ENCODE data around the gene DPT. TPM values are rescaled to one million over a fixed set of nuclear protein-coding genes. Genes with fewer than 3 reads are reported as not detected.

DPT gene
- polyA plus RNA-seq, 1 donor (not counting 4 experiments of a cell fraction or from before 2014, with no cell fraction given): not detected

DNA sequence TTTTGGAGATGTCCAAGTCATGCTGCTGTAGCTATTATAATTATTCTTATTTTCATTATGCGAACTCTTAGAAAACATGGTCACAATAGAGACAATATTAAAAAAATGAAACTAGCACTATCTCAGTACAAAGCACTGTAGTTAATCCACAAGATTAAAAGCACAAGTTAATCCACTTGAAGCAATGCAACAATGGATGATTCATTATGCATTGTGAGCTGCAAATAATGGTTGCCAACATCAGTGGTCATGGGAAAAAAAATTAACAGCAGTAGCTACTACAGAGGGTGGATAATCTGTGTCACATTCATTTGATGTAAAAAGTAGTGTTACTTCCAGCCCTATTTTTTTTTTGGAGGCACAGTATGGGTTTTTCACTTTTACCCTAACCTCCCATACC lies 56.7 kb downstream of the DPT start:
- Histone ChIP-seq H3K9me3 (ENCODE audit: control insufficient read depth, low read depth, low read length) (no peaks in the 10 kb centered on the region), H3K27ac (ENCODE audit: control insufficient read depth, insufficient read depth, low read length) (no peak overlapping the region), H3K9me1 (ENCODE audit: control insufficient read depth, extremely low read depth, insufficient read depth, low read length) (no peaks in the 10 kb centered on the region), H3K79me2 (ENCODE audit: control insufficient read depth, insufficient read depth, low read length) (no peaks in the 10 kb centered on the region), H3K27me3 (ENCODE audit: control insufficient read depth, extremely low read depth, insufficient read depth, low read length) (no peaks in the 10 kb centered on the region), H3K4me1 (ENCODE audit: control insufficient read depth, extremely low read depth, insufficient read depth, low read length) (no peaks in the 10 kb centered on the region), H3K36me3 (ENCODE audit: control insufficient read depth in 2 of 2, extremely low read depth in 1 of 2, insufficient read depth in 2 of 2, low read length in 2 of 2) (no peaks in the 10 kb centered on the region), H3K4me2 (ENCODE audit: control insufficient read depth, extremely low read depth, insufficient read depth, low read depth, low read length) (no peak overlapping the region), H3K9ac (ENCODE audit: control insufficient read depth, extremely low read depth, insufficient read depth, low read length) (no peak overlapping the region), H3K4me3 (ENCODE audit: control insufficient read depth in 2 of 3, extremely low read depth in 1 of 3, insufficient read depth in 2 of 3, low read depth in 1 of 3, low read length in 3 of 3) (no peak overlapping the region), H2AFZ (ENCODE audit: control insufficient read depth, low read length) (no peak overlapping the region), H4K20me1 (ENCODE audit: control insufficient read depth, extremely low read depth, insufficient read depth, low read length) (no peaks in the 10 kb centered on the region)
- dilution Hi-C loops (cut with MboI; ENCODE audit: extremely low pct_ligation_motif_present, low sequenced_read_pairs): no loop called here
- FAIRE-seq (no peak), DNase-seq (ENCODE audit: low read depth, low spot score) (no peak)
- TF ChIP-seq EZH2 (IDR thresholded peaks at IDR 0.05; ENCODE audit: low read length): no peak
- TF ChIP-seq, protein P1, sequence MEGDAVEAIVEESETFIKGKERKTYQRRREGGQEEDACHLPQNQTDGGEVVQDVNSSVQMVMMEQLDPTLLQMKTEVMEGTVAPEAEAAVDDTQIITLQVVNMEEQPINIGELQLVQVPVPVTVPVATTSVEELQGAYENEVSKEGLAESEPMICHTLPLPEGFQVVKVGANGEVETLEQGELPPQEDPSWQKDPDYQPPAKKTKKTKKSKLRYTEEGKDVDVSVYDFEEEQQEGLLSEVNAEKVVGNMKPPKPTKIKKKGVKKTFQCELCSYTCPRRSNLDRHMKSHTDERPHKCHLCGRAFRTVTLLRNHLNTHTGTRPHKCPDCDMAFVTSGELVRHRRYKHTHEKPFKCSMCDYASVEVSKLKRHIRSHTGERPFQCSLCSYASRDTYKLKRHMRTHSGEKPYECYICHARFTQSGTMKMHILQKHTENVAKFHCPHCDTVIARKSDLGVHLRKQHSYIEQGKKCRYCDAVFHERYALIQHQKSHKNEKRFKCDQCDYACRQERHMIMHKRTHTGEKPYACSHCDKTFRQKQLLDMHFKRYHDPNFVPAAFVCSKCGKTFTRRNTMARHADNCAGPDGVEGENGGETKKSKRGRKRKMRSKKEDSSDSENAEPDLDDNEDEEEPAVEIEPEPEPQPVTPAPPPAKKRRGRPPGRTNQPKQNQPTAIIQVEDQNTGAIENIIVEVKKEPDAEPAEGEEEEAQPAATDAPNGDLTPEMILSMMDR (optimal IDR thresholded peaks at IDR 0.05 in 1 of 3, IDR thresholded peaks at IDR 0.05 in 1 of 3, conservative IDR thresholded peaks at IDR 0.05 in 1 of 3; ENCODE audit: extremely low read depth in 1 of 3, insufficient read depth in 2 of 3, low read length in 3 of 3): no peak

DNA sequence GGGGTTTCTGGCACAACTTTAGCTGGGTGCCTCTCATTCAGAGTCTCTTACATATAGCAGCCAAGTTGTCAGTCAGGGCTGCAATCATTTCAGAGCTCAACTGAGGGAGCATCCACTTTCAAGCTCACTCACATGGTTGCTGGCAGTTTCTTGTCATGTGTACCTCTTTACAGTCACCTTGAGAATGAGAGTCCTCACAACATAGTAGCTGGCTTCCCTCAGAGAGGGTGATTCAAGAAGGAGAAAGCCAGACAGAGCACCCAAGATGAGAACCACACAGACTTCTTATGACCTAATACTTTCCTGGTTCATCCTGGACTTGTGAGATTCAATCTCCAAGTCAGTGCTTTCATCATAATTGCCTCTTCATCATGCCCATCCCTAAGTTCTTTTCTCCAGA lies 57.2 kb downstream of the DPT start:
- FAIRE-seq: no peak
- H2AFZ ChIP-seq (ENCODE audit: control insufficient read depth, low read length): no peak overlapping the region

More for the DNA sequence above, 57.2 kb downstream of the DPT start:
- no peaks in the 10 kb centered on the region for H3K36me3 ChIP-seq (ENCODE audit: control insufficient read depth in 2 of 2, extremely low read depth in 1 of 2, insufficient read depth in 2 of 2, low read length in 2 of 2)
- H3K4me3 ChIP-seq (ENCODE audit: control insufficient read depth in 2 of 3, extremely low read depth in 1 of 3, insufficient read depth in 2 of 3, low read depth in 1 of 3, low read length in 3 of 3): no peak overlapping the region
- H3K4me1 ChIP-seq (ENCODE audit: control insufficient read depth, extremely low read depth, insufficient read depth, low read length): no peaks in the 10 kb centered on the region
- H3K27me3 ChIP-seq (ENCODE audit: control insufficient read depth, extremely low read depth, insufficient read depth, low read length): no peaks in the 10 kb centered on the region
- TF ChIP-seq, protein P1 (optimal IDR thresholded peaks at IDR 0.05 in 1 of 3, IDR thresholded peaks at IDR 0.05 in 1 of 3, conservative IDR thresholded peaks at IDR 0.05 in 1 of 3; ENCODE audit: extremely low read depth in 1 of 3, insufficient read depth in 2 of 3, low read length in 3 of 3): no peak
- no peak for TF ChIP-seq EZH2 (IDR thresholded peaks at IDR 0.05; ENCODE audit: low read length)
- no peaks in the 10 kb centered on the region for H3K9me3 ChIP-seq (ENCODE audit: control insufficient read depth, low read depth, low read length)
- no peak for DNase-seq (ENCODE audit: low read depth, low spot score)
- H3K9ac ChIP-seq (ENCODE audit: control insufficient read depth, extremely low read depth, insufficient read depth, low read length): no peak overlapping the region
- H3K4me2 ChIP-seq (ENCODE audit: control insufficient read depth, extremely low read depth, insufficient read depth, low read depth, low read length): no peak overlapping the region
- no peak overlapping the region for H3K27ac ChIP-seq (ENCODE audit: control insufficient read depth, insufficient read depth, low read length)
- dilution Hi-C loops (cut with MboI; ENCODE audit: extremely low pct_ligation_motif_present, low sequenced_read_pairs): no loop called here
- H3K9me1 ChIP-seq (ENCODE audit: control insufficient read depth, extremely low read depth, insufficient read depth, low read length): no peaks in the 10 kb centered on the region
- H3K79me2 ChIP-seq (ENCODE audit: control insufficient read depth, insufficient read depth, low read length): no peaks in the 10 kb centered on the region
- H4K20me1 ChIP-seq (ENCODE audit: control insufficient read depth, extremely low read depth, insufficient read depth, low read length): no peaks in the 10 kb centered on the region

All from keratinocyte (primary cell).